ENCODE measurements around the gene ADGRF4.

GRCh38 chr6:47721189-47721588 lies 22.8 kb downstream of the ADGRF4 start:
- TF ChIP-seq CTCF (IDR thresholded peaks at IDR 0.05; ENCODE audit: low read depth, low read length, poor library complexity, severe bottlenecking) (no peak), EZH2phosphoT487 (IDR thresholded peaks at IDR 0.05; ENCODE audit: borderline replicate concordance, low read length) (no peak)
